ENCODE data around the gene ACAP1. TPM values are rescaled to one million over a fixed set of nuclear protein-coding genes. Genes with fewer than 3 reads are reported as not detected.

The ACAP1 gene
- total RNA-seq, 1 experiment from 2014 or later = 0.67 TPM

- Histone ChIP-seq H3K27me3 (no peaks in the 10 kb centered on the region), H3K27ac (peak within 1 kb of the TSS; percentile 75), H3K4me1 (no peaks in the 10 kb centered on the region), H3K9me3 (replicated peaks) (no peaks in the 10 kb centered on the region), H3K4me3 (peak within 1 kb of the TSS; percentile 86), H3K36me3 (peaks cover 28% of the 10 kb centered on the region)
- peak; percentile 99 for DNase-seq
Measured at GRCh38 chr17:7306911-7307685, 29.2 kb upstream of the ACAP1 start, which contains the start of gene EIF5A. TSS of gene EIF5A (plus strand) at chr17:7307628. CDS start at chr17:7309636, 2,008 bp downstream.

GRCh38 chr17:7307686-7308624 lies 28.4 kb upstream of the ACAP1 start:
- Histone ChIP-seq H3K4me1 (no peaks in the 10 kb centered on the region), H3K4me3 (peak overlapping the region; percentile 86), H3K9me3 (replicated peaks) (no peaks in the 10 kb centered on the region), H3K27ac (peak overlapping the region; percentile 75), H3K36me3 (peaks cover 36% of the 10 kb centered on the region), H3K27me3 (no peaks in the 10 kb centered on the region)
- no peak for DNase-seq

- Histone ChIP-seq H3K27ac (peak overlapping the region; percentile 75), H3K4me3 (peak overlapping the region; percentile 86), H3K36me3 (peaks cover 45% of the 10 kb centered on the region), H3K4me1 (peaks cover under 1% of the 10 kb centered on the region; the same call in 1 of the 2 replicates), H3K27me3 (no peaks in the 10 kb centered on the region), H3K9me3 (replicated peaks) (no peaks in the 10 kb centered on the region)
- peak; percentile 69 to 78 for DNase-seq
Measured at GRCh38 chr17:7308625-7309433, 27.5 kb upstream of the ACAP1 start.

GRCh38 chr17:7309628-7310027 lies 26.7 kb upstream of the ACAP1 start:
- no peak overlapping the region for H3K27ac ChIP-seq
- H3K27me3 ChIP-seq = no peaks in the 10 kb centered on the region
- H3K9me3 ChIP-seq (replicated peaks) = no peaks in the 10 kb centered on the region
- DNase-seq = no peak
- H3K4me3 ChIP-seq = no peak overlapping the region; the same call in 1 of the 2 replicates
- peaks cover 4% of the 10 kb centered on the region; the same call in 1 of the 2 replicates for H3K4me1 ChIP-seq
- peaks cover 46% of the 10 kb centered on the region for H3K36me3 ChIP-seq

- DNase-seq = no peak
- no peak overlapping the region for H3K27ac ChIP-seq
- no peaks in the 10 kb centered on the region for H3K9me3 ChIP-seq (replicated peaks)
- H3K27me3 ChIP-seq = no peaks in the 10 kb centered on the region
- H3K4me3 ChIP-seq = no peak overlapping the region
- H3K4me1 ChIP-seq = peaks cover 4% of the 10 kb centered on the region; the same call in 1 of the 2 replicates
- peaks cover 46% of the 10 kb centered on the region for H3K36me3 ChIP-seq
Measured at GRCh38 chr17:7311110-7311705, 25.1 kb upstream of the ACAP1 start.

DNA sequence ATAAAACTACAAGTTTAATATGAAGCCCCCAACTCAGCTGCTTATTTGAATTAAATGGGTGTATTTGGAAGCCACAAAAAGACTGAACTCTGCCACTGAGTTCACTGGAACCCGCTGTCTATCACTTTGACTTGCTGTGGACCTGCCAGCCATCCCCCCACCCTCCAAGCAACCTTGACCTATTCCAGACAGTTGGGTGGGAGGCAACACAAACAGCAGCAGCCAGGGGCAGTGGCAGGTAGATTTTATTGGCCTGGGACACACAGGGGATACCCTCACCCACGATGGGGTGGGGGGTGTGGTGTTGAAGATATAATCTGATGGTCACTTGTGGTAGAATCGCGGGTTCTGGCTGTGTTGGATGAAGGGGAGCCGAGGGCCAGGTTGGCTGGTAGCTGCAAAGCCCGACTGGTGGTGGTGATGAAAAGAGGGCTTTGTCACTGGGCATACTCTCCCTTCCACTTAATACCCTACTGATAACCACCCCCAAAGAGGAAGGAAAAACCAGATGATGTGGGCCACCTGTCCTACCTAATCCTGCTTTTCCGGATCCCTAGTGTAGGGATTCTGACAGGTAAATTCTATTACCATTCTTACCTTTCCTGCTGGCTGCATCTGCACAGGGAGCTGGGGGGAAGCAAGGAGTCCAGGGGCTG lies 23.8 kb upstream of the ACAP1 start:
- no peak overlapping the region for H3K4me3 ChIP-seq
- no peak overlapping the region for H3K27ac ChIP-seq
- no peaks in the 10 kb centered on the region for H3K9me3 ChIP-seq (replicated peaks)
- peaks cover 46% of the 10 kb centered on the region for H3K36me3 ChIP-seq
- DNase-seq = no peak
- H3K4me1 ChIP-seq = peaks cover 4% of the 10 kb centered on the region; the same call in 1 of the 2 replicates
- no peaks in the 10 kb centered on the region for H3K27me3 ChIP-seq

- no peak overlapping the region for H3K27ac ChIP-seq
- H3K27me3 ChIP-seq = no peaks in the 10 kb centered on the region
- H3K9me3 ChIP-seq (replicated peaks) = no peaks in the 10 kb centered on the region
- H3K36me3 ChIP-seq = peaks cover 46% of the 10 kb centered on the region
- H3K4me3 ChIP-seq = no peak overlapping the region
- DNase-seq = no peak
- H3K4me1 ChIP-seq = peaks cover 4% of the 10 kb centered on the region; the same call in 1 of the 2 replicates
Measured at GRCh38 chr17:7313088-7313889, 23.0 kb upstream of the ACAP1 start.

- Histone ChIP-seq H3K9me3 (replicated peaks) (no peaks in the 10 kb centered on the region), H3K4me1 (peaks cover 4% of the 10 kb centered on the region; the same call in 1 of the 2 replicates), H3K36me3 (peaks cover 44% of the 10 kb centered on the region), H3K27ac (no peak overlapping the region; the same call in 1 of the 2 replicates), H3K27me3 (no peaks in the 10 kb centered on the region), H3K4me3 (peak overlapping the region; percentile 71)
- no peak for DNase-seq
Measured at GRCh38 chr17:7313890-7314718, 22.2 kb upstream of the ACAP1 start.

GRCh38 chr17:7314719-7315569 lies 21.4 kb upstream of the ACAP1 start, which contains the start of gene GPS2:
TSS of gene GPS2 (minus strand) at chr17:7315360. CDS start at chr17:7315052, 308 bp downstream.
- H3K27me3 ChIP-seq = no peaks in the 10 kb centered on the region
- H3K27ac ChIP-seq = peak within 1 kb of the TSS; percentile 66
- H3K4me3 ChIP-seq = peak within 1 kb of the TSS; percentile 71
- no peaks in the 10 kb centered on the region for H3K9me3 ChIP-seq (replicated peaks)
- peaks cover 36% of the 10 kb centered on the region for H3K36me3 ChIP-seq
- peak; percentile 78 for DNase-seq
- H3K4me1 ChIP-seq = peaks cover 4% of the 10 kb centered on the region; the same call in 1 of the 2 replicates

DNA sequence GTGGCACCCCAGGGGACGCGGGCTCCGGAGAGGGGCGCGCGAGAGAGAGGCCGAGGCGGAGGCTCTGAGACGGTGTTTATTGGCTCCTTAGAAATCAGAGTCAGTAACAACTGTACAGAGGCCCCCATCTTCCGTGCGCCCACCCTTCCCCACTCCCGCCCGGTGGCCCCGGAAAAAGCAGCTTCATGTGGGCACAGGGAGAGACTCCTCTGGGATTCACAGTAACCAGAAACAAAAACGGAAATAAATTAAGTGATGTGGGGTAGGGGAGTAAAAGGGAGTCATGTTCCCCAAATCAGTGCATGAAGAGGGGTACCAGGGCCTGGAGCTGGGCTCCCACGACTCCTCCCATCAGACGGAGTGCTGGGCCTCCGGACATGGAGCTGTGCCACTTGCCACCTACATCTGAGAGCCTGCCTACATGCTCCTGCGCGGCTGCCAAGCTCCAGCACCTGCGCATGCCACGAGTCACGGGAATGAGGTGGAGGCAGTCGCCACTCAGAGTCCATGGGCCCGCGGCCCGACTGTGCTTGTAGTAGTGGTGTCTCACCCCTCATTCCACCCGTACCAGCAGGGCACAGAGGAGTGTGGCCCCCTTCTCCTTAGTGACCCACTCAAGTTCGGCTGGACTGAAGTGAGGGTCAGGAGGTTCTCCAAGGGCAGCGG lies 20.6 kb upstream of the ACAP1 start:
- Histone ChIP-seq H3K4me3 (peak overlapping the region; percentile 71), H3K27ac (peak overlapping the region; percentile 66), H3K4me1 (peaks cover 4% of the 10 kb centered on the region; the same call in 1 of the 2 replicates), H3K27me3 (no peaks in the 10 kb centered on the region), H3K36me3 (peaks cover 28% of the 10 kb centered on the region), H3K9me3 (replicated peaks) (no peaks in the 10 kb centered on the region)
- DNase-seq = no peak
